ENCODE data around the gene PDXP.

Gene PDXP

GRCh38 chr22:37633625-37634416 lies 24.7 kb upstream of the PDXP start:
- in situ Hi-C loops (cut with HindIII; ENCODE audit: low sequenced_read_pairs): no loop called here
- TF ChIP-seq CTCF (IDR thresholded peaks at IDR 0.05; ENCODE audit: low read depth, low read length, missing control alignments): peak; percentile 12
- DNase-seq (ENCODE audit: low read depth): peak; percentile 43
- H3K4me3 ChIP-seq (ENCODE audit: low read depth, low read length): no peak overlapping the region

GRCh38 chr22:37634417-37634924 lies 24.1 kb upstream of the PDXP start:
- in situ Hi-C loops (cut with HindIII; ENCODE audit: low sequenced_read_pairs): no loop called here
- no peak overlapping the region for H3K4me3 ChIP-seq (ENCODE audit: low read depth, low read length)
- TF ChIP-seq CTCF (IDR thresholded peaks at IDR 0.05; ENCODE audit: low read depth, low read length, missing control alignments): peak; percentile 42
- no peak for DNase-seq (ENCODE audit: low read depth)

GRCh38 chr22:37635157-37635556 lies 23.4 kb upstream of the PDXP start:
- H3K4me3 ChIP-seq (ENCODE audit: low read depth, low read length): no peak overlapping the region
- DNase-seq (ENCODE audit: low read depth): no peak
- in situ Hi-C loops (cut with HindIII; ENCODE audit: low sequenced_read_pairs): no loop called here
- no peak for TF ChIP-seq CTCF (IDR thresholded peaks at IDR 0.05; ENCODE audit: low read depth, low read length, missing control alignments)

GRCh38 chr22:37636186-37636948 lies 22.2 kb upstream of the PDXP start:
- no peak overlapping the region for H3K4me3 ChIP-seq (ENCODE audit: low read depth, low read length)
- TF ChIP-seq CTCF (IDR thresholded peaks at IDR 0.05; ENCODE audit: low read depth, low read length, missing control alignments): peak; percentile 64
- DNase-seq (ENCODE audit: low read depth): peak; percentile 69

GRCh38 chr22:37636949-37637273 lies 21.6 kb upstream of the PDXP start:
- H3K4me3 ChIP-seq (ENCODE audit: low read depth, low read length): no peak overlapping the region
- DNase-seq (ENCODE audit: low read depth): no peak
- in situ Hi-C loops (cut with HindIII; ENCODE audit: low sequenced_read_pairs): no loop called here
- no peak for TF ChIP-seq CTCF (IDR thresholded peaks at IDR 0.05; ENCODE audit: low read depth, low read length, missing control alignments)

More at GRCh38 chr22:37636186-37636948, 22.2 kb upstream of the PDXP start:
- in situ Hi-C loops (cut with HindIII; ENCODE audit: low sequenced_read_pairs): no loop called here

- TF ChIP-seq CTCF (IDR thresholded peaks at IDR 0.05; ENCODE audit: low read depth, low read length, missing control alignments): no peak
- no peak for DNase-seq (ENCODE audit: low read depth)
- in situ Hi-C loops (cut with HindIII; ENCODE audit: low sequenced_read_pairs): no loop called here
- H3K4me3 ChIP-seq (ENCODE audit: low read depth, low read length): no peak overlapping the region
Measured at GRCh38 chr22:37638391-37639069, 20.0 kb upstream of the PDXP start.

All from astrocyte of the cerebellum (primary cell).